WTC11 (cell line): ENCODE data around the gene FGD2. TPM values are rescaled to one million over a fixed set of nuclear protein-coding genes. Genes with fewer than 3 reads are reported as not detected.

ENCODE experiments used
- ATAC-seq: fragments of 200-7000 bp; cut with Tn5 transposase; 2 replicates; pipeline ENCODE4 v1.10.0; 2021; ENCODE audit warnings: mild to moderate bottlenecking, moderate library complexity
- CTCF ChIA-PET: fragments of 300-600 bp; sonication (Branson Sonifier 250); formaldehyde crosslinking; loops from one replicate; lab custom pipeline; 2021; ENCODE audit warnings: antibody characterized with exemption; lab: Charles Lee
- POLR2A ChIA-PET: fragments of 350-600 bp; sonication (Branson Sonifier 250); formaldehyde crosslinking; loops from one replicate; lab custom pipeline; 2021; ENCODE audit warnings: antibody characterized with exemption; lab: Charles Lee
- DNase-seq: peaks from one replicate; pipeline ENCODE4 v3.0.0; 2021; ENCODE audit warnings: low spot score
- H3K27ac Mint-ChIP-seq: 2 replicates; pipeline ENCODE4 v1.8.0; 2021; ENCODE audit warnings: mixed read lengths
- H3K27me3 Mint-ChIP-seq: 2 replicates; pipeline ENCODE4 v1.8.0; 2021; ENCODE audit warnings: low read depth, mild to moderate bottlenecking, moderate library complexity, mixed read lengths
- H3K36me3 Mint-ChIP-seq: 2 replicates; pipeline ENCODE4 v1.8.0; 2021; ENCODE audit warnings: mixed read lengths
- H3K4me1 Mint-ChIP-seq: 2 replicates; pipeline ENCODE4 v1.8.0; 2022; ENCODE audit warnings: mixed read lengths
- H3K4me3 Mint-ChIP-seq: 2 replicates; pipeline ENCODE4 v1.8.0; 2021; ENCODE audit warnings: mild to moderate bottlenecking, moderate library complexity, mixed read lengths
- H3K9me3 Mint-ChIP-seq: 2 replicates; pipeline ENCODE4 v1.8.0; 2021; ENCODE audit warnings: mixed read lengths
- CREB1 ChIP-seq: sonication (generic); formaldehyde crosslinking; IDR thresholded peaks from 2 replicates; pipeline ENCODE4 v1.8.0; 2023; ENCODE audit warnings: mild to moderate bottlenecking, missing genetic modification reagents
- CREM ChIP-seq: sonication (generic); formaldehyde crosslinking; IDR thresholded peaks from 2 replicates; pipeline ENCODE4 v1.8.1; 2022; ENCODE audit warnings: mild to moderate bottlenecking, missing genetic modification reagents, moderate library complexity
- ETV6 ChIP-seq: sonication (generic); formaldehyde crosslinking; IDR thresholded peaks from 2 replicates; pipeline ENCODE4 v1.8.1; 2022; ENCODE audit warnings: mild to moderate bottlenecking, missing genetic modification reagents
- GRHL2 ChIP-seq: fragments of 250-450 bp; sonication (Bioruptor Pico); IDR thresholded peaks from 2 replicates; pipeline ENCODE4 v1.8.0; 2022; ENCODE audit warnings: mild to moderate bottlenecking, moderate library complexity; ENCODE audit not compliant: insufficient replicate concordance, severe bottlenecking
- IRF2 ChIP-seq: sonication (generic); formaldehyde crosslinking; IDR thresholded peaks from 2 replicates; pipeline ENCODE4 v1.8.0; 2022; ENCODE audit warnings: low read depth, missing genetic modification reagents, borderline replicate concordance
- JAZF1 ChIP-seq: fragments of 250-450 bp; sonication (Bioruptor Pico); IDR thresholded peaks from 2 replicates; pipeline ENCODE4 v1.9.0; 2021; ENCODE audit warnings: moderate library complexity, mild to moderate bottlenecking, inconsistent platforms
- MYBL2 ChIP-seq: sonication (generic); formaldehyde crosslinking; IDR thresholded peaks from 2 replicates; pipeline ENCODE4 v1.8.1; 2023; ENCODE audit warnings: mild to moderate bottlenecking, moderate library complexity, missing genetic modification reagents
- NFATC4 ChIP-seq: fragments of 250-450 bp; sonication (Bioruptor Pico); IDR thresholded peaks from 2 replicates; pipeline ENCODE4 v1.9.0; 2021; ENCODE audit warnings: mild to moderate bottlenecking
- NFYB ChIP-seq: sonication (generic); formaldehyde crosslinking; conservative IDR thresholded peaks from 2 replicates; pipeline ENCODE4 v1.8.0; 2022; ENCODE audit warnings: low read depth, missing genetic modification reagents
- PRRX2 ChIP-seq: fragments of 250-450 bp; sonication (Bioruptor Pico); IDR thresholded peaks from 2 replicates; pipeline ENCODE4 v1.8.0; 2021; ENCODE audit warnings: mild to moderate bottlenecking
- SMAD4 ChIP-seq: sonication (generic); formaldehyde crosslinking; IDR thresholded peaks from 2 replicates; pipeline ENCODE4 v1.8.0; 2022; ENCODE audit warnings: mild to moderate bottlenecking, missing genetic modification reagents
- ZBTB21 ChIP-seq: sonication (generic); formaldehyde crosslinking; IDR thresholded peaks from 2 replicates; pipeline ENCODE4 v1.8.1; 2023; ENCODE audit warnings: mild to moderate bottlenecking, missing genetic modification reagents, borderline replicate concordance
- ZNF219 ChIP-seq: sonication (generic); formaldehyde crosslinking; IDR thresholded peaks from 2 replicates; pipeline ENCODE4 v1.8.0; 2023; ENCODE audit warnings: missing genetic modification reagents, mild to moderate bottlenecking, borderline replicate concordance
- ZNF671 ChIP-seq: fragments of 250-450 bp; sonication (Bioruptor Pico); IDR thresholded peaks from 2 replicates; pipeline ENCODE4 v1.8.0; 2021; ENCODE audit warnings: mild to moderate bottlenecking
- total RNA-seq: library from RNA; stranded (reverse); gene quantifications from 3 replicates; pipeline ENCODE4 v1.2.3, GENCODE V29; 2021
- TF ChIP-seq, protein P1 (sequence below): sonication (generic); formaldehyde crosslinking; conservative IDR thresholded peaks from 2 replicates; pipeline ENCODE4 v1.8.1; 2022; ENCODE audit warnings: mild to moderate bottlenecking, missing genetic modification reagents
- TF ChIP-seq, protein P2 (sequence below): fragments of 200-600 bp; IDR thresholded peaks from 2 replicates; pipeline ENCODE4 v1.8.0; 2022; ENCODE audit warnings: antibody characterized with exemption
- TF ChIP-seq, protein P3 (sequence below): sonication (generic); formaldehyde crosslinking; IDR thresholded peaks from 2 replicates; pipeline ENCODE4 v1.8.1; 2022; ENCODE audit warnings: mild to moderate bottlenecking, missing genetic modification reagents, moderate library complexity, borderline replicate concordance
- TF ChIP-seq, protein P4 (sequence below): sonication (generic); formaldehyde crosslinking; IDR thresholded peaks from 2 replicates; pipeline ENCODE4 v1.8.1; 2022; ENCODE audit warnings: low read depth, missing genetic modification reagents, borderline replicate concordance
- TF ChIP-seq, protein P5 (sequence below): fragments of 250-450 bp; sonication (Bioruptor Pico); IDR thresholded peaks from 2 replicates; pipeline ENCODE4 v1.8.0; 2021; ENCODE audit warnings: mild to moderate bottlenecking
- TF ChIP-seq, protein P6 (sequence below): sonication (generic); formaldehyde crosslinking; IDR thresholded peaks from 2 replicates; pipeline ENCODE4 v1.8.0; 2023; ENCODE audit warnings: missing genetic modification reagents, mild to moderate bottlenecking, borderline replicate concordance
- TF ChIP-seq, protein P7 (sequence below): sonication (generic); formaldehyde crosslinking; IDR thresholded peaks from 2 replicates; pipeline ENCODE4 v1.8.0; 2022; ENCODE audit warnings: mild to moderate bottlenecking, missing genetic modification reagents

FGD2 gene
- total RNA-seq, 1 experiment from 2014 or later = 0.31 TPM

DNA sequence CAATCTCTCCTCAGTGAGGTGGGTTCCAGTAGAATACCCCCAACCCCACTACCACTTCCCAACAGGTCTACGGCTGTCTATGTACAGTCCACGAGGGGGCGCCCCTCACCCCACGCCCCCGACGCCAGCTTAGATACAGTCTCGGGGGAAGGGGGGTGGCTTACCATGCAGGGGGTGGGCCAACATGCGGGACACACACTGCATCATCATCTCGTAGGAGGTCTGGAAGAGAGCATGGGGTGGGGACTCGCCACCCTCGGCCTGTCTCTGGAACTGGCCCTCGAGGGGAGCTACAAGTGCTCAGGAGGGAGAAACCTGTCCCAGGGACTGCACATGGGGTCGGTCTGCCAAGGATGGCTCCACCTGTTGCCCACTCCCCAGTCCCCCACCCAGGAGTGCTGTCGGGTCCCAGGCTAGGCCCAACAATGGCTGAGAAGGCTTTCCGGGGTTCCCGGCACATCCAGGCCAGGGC, 27.9 kb upstream of the FGD2 start:
- no peak for TF ChIP-seq MYBL2 (CRISPR knock-in tag)
- TF ChIP-seq, protein P1, sequence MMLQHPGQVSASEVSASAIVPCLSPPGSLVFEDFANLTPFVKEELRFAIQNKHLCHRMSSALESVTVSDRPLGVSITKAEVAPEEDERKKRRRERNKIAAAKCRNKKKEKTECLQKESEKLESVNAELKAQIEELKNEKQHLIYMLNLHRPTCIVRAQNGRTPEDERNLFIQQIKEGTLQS (CRISPR knock-in tag) = no peak
- TF ChIP-seq, protein P2, sequence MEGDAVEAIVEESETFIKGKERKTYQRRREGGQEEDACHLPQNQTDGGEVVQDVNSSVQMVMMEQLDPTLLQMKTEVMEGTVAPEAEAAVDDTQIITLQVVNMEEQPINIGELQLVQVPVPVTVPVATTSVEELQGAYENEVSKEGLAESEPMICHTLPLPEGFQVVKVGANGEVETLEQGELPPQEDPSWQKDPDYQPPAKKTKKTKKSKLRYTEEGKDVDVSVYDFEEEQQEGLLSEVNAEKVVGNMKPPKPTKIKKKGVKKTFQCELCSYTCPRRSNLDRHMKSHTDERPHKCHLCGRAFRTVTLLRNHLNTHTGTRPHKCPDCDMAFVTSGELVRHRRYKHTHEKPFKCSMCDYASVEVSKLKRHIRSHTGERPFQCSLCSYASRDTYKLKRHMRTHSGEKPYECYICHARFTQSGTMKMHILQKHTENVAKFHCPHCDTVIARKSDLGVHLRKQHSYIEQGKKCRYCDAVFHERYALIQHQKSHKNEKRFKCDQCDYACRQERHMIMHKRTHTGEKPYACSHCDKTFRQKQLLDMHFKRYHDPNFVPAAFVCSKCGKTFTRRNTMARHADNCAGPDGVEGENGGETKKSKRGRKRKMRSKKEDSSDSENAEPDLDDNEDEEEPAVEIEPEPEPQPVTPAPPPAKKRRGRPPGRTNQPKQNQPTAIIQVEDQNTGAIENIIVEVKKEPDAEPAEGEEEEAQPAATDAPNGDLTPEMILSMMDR = 0 out of 2 replicates have a peak, but pooled peaks have one; percentile 43
- no peak for TF ChIP-seq ZNF219 (CRISPR knock-in tag)
- POLR2A ChIA-PET = no interaction called here
- Mint-ChIP-seq H3K4me3 (no peak overlapping the region), H3K36me3 (peaks cover 56% of the 10 kb centered on the region), H3K27ac (peak overlapping the region; percentile 34), H3K9me3 (no peaks in the 10 kb centered on the region), H3K27me3 (no peaks in the 10 kb centered on the region), H3K4me1 (peaks cover 21% of the 10 kb centered on the region)
- CTCF ChIA-PET = interaction anchor here (0.7 to 3.9 kb wide), 19 partner anchors 9 to 280 kb away, joined by 3 to 100 read pairs (median 5); partner anchors contain the start of genes C6orf89, MTCH1, TBC1D22B and TMEM217
- DNase-seq (peak; percentile 40), ATAC-seq (peak; percentile 68)

DNA sequence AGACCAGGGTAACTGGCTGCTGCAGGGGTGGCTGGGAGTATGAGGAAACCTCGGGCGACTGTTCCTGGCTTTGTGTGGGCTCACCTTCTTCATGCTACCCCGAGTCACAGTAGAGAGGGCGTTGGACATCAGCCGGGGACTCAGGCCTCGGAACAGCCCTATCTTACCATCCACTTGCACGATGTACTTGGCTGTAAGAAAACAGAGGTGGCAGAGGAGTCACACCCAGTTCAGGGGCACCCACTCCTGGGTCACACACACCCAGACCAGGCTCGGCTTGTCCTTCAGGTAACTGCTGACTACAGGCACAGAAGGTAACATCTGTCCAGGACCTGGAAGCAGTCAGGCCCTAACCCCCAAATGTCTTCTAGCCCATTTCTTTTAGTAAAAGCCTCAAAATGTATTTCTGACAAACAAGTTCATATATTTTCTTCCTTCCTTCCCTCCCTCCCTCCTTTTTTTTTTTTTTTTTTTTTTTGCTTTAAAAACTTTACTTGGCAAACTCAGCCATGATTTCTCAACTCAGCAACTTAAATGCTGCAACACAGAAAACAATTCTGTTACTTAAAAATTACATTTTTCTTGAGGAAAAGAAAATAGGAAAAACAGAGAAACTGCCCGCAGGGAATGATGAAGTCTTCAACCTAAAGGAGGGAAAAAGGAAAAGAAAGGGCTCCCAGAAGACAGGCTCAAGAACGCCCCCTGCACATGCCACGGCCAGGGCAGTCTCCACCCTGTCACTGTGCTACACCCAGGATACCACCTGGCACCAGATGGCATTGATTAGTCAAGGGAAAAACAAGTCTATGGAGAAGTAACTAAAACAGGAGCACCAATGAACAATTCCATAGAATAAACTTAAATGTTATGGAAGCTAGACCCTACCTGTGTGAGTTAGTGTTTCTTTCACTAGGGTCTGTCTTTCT, 26.8 kb upstream of the FGD2 start:
- peaks cover 45% of the 10 kb centered on the region for H3K36me3 Mint-ChIP-seq
- no peaks in the 10 kb centered on the region for H3K9me3 Mint-ChIP-seq
- H3K27ac Mint-ChIP-seq = peak overlapping the region; percentile 43; the same call in 1 of the 2 replicates
- no peak for TF ChIP-seq SMAD4 (CRISPR knock-in tag)
- TF ChIP-seq, protein P3, sequence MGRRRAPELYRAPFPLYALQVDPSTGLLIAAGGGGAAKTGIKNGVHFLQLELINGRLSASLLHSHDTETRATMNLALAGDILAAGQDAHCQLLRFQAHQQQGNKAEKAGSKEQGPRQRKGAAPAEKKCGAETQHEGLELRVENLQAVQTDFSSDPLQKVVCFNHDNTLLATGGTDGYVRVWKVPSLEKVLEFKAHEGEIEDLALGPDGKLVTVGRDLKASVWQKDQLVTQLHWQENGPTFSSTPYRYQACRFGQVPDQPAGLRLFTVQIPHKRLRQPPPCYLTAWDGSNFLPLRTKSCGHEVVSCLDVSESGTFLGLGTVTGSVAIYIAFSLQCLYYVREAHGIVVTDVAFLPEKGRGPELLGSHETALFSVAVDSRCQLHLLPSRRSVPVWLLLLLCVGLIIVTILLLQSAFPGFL (CRISPR knock-in tag) = no peak
- no peak for TF ChIP-seq NFYB (CRISPR knock-in tag)
- TF ChIP-seq ETV6 = no peak
- TF ChIP-seq CREM (CRISPR knock-in tag) = no peak
- TF ChIP-seq, protein P4, sequence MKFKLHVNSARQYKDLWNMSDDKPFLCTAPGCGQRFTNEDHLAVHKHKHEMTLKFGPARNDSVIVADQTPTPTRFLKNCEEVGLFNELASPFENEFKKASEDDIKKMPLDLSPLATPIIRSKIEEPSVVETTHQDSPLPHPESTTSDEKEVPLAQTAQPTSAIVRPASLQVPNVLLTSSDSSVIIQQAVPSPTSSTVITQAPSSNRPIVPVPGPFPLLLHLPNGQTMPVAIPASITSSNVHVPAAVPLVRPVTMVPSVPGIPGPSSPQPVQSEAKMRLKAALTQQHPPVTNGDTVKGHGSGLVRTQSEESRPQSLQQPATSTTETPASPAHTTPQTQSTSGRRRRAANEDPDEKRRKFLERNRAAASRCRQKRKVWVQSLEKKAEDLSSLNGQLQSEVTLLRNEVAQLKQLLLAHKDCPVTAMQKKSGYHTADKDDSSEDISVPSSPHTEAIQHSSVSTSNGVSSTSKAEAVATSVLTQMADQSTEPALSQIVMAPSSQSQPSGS (CRISPR knock-in tag) = no peak
- TF ChIP-seq, protein P5, sequence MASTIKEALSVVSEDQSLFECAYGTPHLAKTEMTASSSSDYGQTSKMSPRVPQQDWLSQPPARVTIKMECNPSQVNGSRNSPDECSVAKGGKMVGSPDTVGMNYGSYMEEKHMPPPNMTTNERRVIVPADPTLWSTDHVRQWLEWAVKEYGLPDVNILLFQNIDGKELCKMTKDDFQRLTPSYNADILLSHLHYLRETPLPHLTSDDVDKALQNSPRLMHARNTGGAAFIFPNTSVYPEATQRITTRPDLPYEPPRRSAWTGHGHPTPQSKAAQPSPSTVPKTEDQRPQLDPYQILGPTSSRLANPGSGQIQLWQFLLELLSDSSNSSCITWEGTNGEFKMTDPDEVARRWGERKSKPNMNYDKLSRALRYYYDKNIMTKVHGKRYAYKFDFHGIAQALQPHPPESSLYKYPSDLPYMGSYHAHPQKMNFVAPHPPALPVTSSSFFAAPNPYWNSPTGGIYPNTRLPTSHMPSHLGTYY (CRISPR knock-in tag) = no peak
- no peak for TF ChIP-seq CREB1 (CRISPR knock-in tag)
- no peak for TF ChIP-seq ZNF671 (CRISPR knock-in tag)
- TF ChIP-seq MYBL2 (CRISPR knock-in tag) = no peak
- TF ChIP-seq, protein P6, sequence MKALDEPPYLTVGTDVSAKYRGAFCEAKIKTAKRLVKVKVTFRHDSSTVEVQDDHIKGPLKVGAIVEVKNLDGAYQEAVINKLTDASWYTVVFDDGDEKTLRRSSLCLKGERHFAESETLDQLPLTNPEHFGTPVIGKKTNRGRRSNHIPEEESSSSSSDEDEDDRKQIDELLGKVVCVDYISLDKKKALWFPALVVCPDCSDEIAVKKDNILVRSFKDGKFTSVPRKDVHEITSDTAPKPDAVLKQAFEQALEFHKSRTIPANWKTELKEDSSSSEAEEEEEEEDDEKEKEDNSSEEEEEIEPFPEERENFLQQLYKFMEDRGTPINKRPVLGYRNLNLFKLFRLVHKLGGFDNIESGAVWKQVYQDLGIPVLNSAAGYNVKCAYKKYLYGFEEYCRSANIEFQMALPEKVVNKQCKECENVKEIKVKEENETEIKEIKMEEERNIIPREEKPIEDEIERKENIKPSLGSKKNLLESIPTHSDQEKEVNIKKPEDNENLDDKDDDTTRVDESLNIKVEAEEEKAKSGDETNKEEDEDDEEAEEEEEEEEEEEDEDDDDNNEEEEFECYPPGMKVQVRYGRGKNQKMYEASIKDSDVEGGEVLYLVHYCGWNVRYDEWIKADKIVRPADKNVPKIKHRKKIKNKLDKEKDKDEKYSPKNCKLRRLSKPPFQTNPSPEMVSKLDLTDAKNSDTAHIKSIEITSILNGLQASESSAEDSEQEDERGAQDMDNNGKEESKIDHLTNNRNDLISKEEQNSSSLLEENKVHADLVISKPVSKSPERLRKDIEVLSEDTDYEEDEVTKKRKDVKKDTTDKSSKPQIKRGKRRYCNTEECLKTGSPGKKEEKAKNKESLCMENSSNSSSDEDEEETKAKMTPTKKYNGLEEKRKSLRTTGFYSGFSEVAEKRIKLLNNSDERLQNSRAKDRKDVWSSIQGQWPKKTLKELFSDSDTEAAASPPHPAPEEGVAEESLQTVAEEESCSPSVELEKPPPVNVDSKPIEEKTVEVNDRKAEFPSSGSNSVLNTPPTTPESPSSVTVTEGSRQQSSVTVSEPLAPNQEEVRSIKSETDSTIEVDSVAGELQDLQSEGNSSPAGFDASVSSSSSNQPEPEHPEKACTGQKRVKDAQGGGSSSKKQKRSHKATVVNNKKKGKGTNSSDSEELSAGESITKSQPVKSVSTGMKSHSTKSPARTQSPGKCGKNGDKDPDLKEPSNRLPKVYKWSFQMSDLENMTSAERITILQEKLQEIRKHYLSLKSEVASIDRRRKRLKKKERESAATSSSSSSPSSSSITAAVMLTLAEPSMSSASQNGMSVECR = no peak
- TF ChIP-seq, protein P7, sequence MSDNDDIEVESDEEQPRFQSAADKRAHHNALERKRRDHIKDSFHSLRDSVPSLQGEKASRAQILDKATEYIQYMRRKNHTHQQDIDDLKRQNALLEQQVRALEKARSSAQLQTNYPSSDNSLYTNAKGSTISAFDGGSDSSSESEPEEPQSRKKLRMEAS = no peak
- TF ChIP-seq PRRX2 (CRISPR knock-in tag) = no peak
- no peak for TF ChIP-seq IRF2 (CRISPR knock-in tag)
- no peak for TF ChIP-seq JAZF1 (CRISPR knock-in tag)
- TF ChIP-seq ZBTB21 (CRISPR knock-in tag) = no peak
- no peak for TF ChIP-seq GRHL2 (CRISPR knock-in tag)
- no peak for TF ChIP-seq NFATC4 (CRISPR knock-in tag)
- no peaks in the 10 kb centered on the region for H3K27me3 Mint-ChIP-seq
- no peak for DNase-seq
- ChIA-PET CTCF (interaction anchor here (0.7 to 4.9 kb wide), 11 partner anchors 35 to 279 kb away, joined by 3 to 100 read pairs (median 5); partner anchors contain the start of genes TBC1D22B and TMEM217), POLR2A (no interaction called here)
- no peak overlapping the region for H3K4me3 Mint-ChIP-seq
- ATAC-seq = no peak
- H3K4me1 Mint-ChIP-seq = peaks cover 21% of the 10 kb centered on the region
